Measurements from ENCODE around the gene COL4A2.
"Not testable (repeated sequence)": the region's sequence is repeated elsewhere in the genome, so short reads cannot be mapped to it uniquely, and the experiment has no call there.

The COL4A2 gene

GRCh38 chr13:110321573-110321972 lies 14.5 kb downstream of the COL4A2 start:
- DNase-seq (ENCODE audit: low read depth in 1 of 2, low spot score in 1 of 2), result not testable (repeated sequence)

DNA sequence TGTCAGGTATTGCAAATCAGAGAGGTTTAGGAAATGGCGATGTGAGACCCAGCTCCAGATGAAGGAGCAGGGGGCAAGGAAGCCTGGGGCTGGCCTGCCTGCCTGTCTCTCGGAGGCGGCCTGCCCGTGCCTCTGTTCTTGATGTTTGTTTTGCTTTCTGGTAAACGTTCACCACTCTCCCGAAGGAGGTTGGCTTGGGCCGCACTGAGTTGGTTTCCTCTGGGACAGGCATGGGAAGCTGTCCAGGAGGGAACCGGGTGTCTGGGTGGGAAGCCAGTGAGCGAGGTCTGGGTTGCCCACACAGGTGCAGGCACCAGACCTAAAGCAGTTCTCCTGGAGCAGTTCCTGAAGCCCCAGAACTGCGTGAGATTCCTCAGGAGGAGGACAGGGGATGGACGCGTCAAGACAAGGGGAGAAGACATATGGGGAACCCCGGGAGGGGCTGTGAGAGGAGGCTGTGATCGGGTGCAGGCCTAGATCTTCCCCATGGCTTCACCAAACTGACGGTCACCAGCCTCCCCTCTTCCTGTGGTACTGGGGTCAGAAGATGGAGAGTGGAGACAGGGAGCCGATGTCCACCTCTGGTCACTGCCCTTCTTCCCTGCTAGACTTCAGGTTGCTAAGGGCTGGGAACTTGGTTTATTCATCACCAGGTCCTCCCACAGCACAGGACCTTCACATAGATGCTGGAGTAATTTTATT lies 15.2 kb downstream of the COL4A2 start:
- DNase-seq (ENCODE audit: low read depth in 1 of 2, low spot score in 1 of 2), result no peak

- no peak for DNase-seq (ENCODE audit: low read depth in 1 of 2, low spot score in 1 of 2)
Observed at GRCh38 chr13:110322828-110323171, 15.7 kb downstream of the COL4A2 start.

DNA sequence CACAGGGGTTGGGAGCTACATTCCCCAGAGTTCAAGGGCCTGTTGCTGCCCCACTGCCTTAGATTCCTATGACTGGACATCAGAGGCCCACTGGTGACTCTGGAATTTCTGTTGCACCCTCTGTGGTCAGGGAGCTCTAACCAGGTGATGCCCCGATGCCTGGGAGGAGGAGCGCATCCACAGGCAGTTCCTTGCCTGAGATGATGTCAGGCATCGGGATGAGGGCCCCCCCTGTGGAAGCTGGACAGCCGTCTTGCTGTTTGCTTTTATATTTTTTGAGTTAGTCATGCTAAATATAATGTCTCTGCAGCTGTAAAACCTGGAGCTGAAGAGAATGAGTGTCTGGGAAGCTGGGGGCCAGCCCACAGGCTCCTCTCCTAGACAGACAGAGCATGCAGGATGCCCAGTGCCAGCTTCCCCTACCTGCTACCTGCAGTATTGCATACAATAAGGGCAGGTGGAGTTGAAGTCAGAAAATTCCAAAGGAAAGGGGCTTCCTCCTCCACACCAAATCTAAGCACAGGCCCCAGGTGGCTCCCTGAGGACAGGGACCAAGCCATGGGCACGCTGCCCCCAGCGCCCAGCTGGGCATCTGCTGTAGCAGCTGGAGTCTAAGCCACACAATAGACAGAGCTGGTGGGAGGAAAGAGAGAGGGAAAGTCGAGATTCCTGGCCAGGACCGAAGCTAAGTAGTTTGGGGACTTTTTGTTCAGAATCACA lies 16.2 kb downstream of the COL4A2 start:
- DNase-seq (ENCODE audit: low read depth in 1 of 2, low spot score in 1 of 2), result no peak

- DNase-seq (ENCODE audit: low read depth in 1 of 2, low spot score in 1 of 2), result no peak
Observed at GRCh38 chr13:110324026-110324749, 17.1 kb downstream of the COL4A2 start.

DNA sequence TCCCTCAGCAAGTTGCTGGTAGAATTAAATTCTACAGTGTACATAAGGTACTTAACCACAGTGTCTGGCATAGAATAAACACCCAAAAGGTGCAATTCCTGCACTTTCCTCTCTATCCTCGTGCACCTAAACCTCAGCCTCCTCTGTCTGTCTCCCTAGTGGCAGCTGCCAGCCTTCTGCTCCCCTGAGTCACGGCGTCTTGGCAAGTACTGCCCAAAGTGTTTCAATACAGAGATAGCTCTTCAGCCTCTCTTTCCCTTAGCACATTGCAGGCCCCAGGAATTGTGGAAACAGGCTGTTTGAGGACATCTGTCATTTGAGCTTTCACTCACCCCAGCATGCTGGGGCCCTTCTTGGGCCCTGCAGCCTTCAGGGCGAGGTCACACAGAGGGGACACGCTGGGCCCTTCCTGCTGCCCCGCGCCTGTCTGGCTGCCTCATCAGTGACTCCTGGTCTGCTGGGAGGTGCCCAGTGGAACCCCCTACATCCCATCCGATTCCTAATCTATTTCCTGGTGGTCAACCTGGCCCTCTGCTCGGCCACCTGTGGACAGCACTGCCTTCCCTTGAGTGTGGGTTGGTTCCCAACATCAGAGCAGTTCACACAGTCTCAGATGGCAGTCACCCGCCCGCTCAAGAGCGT lies 19.3 kb downstream of the COL4A2 start:
- DNase-seq (ENCODE audit: low read depth in 1 of 2, low spot score in 1 of 2), result no peak

DNA sequence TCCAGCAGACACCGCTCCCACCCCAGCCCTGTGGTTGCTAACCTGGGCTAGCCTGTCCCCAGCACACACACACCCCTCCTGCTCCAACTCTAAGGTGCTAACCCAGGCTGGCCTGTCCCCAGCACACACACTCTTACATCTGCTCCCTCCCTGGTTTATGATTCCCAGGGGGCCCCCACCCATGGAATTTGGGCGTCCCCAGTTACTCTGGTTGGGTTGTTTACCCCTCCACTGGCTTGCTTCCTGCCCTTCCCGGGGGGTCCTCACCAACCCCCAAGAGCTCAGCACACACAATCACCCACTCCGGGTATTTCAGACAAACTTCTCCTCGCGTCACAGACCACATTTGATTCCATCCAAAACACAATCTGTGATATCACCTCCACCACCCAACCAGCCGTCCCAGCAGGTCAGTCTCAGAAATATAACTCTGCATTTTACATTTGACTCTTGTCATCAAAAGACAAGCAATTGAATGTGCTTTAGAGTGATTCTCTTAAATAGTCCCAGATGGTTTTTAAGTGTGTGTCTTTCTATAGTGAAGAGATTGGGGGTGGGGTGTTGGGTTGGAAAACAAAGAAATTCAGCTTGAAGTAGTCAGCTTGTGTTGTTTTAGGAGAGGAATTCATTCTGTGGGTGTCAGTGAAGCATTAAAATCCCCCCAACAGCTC lies 20.1 kb downstream of the COL4A2 start:
- DNase-seq (ENCODE audit: low read depth in 1 of 2, low spot score in 1 of 2), result no peak

- DNase-seq (ENCODE audit: low read depth in 1 of 2, low spot score in 1 of 2), result no peak
Observed at GRCh38 chr13:110328573-110328972, 21.5 kb downstream of the COL4A2 start.

GRCh38 chr13:110329258-110329657 lies 22.2 kb downstream of the COL4A2 start:
- DNase-seq (ENCODE audit: low read depth in 1 of 2, low spot score in 1 of 2), result no peak

DNA sequence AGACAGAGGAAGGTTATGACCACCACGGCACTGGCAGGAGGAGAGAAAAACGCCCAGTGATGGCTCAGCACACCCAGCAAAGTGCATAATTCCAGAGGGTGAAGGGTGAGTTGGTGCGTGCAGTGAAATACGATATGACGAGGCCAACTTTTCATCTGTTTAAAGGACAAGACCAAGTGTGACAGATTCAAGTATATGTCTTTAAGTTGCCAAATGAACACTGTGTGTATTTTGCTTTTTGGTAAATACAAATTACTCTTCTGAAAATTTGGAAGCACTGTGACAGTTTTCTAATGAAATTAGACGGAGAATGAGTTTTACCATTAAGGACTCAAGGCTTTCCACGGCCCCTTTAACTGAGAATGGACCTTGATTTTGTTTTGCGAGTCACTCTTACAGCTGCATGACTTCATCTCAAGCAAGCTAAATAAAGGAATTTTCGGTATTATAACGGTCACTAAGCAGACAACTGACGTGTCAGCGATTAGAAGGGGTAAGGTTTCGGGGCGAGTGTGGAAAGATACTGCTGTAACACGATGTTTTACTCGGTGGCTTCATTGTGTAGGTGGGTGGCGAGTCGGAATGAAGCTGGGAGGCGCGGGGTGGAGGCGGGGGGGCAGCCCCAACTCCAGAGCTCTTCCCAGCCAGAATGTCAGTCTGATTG lies 22.8 kb downstream of the COL4A2 start:
- DNase-seq (ENCODE audit: low read depth in 1 of 2, low spot score in 1 of 2), result no peak

DNA sequence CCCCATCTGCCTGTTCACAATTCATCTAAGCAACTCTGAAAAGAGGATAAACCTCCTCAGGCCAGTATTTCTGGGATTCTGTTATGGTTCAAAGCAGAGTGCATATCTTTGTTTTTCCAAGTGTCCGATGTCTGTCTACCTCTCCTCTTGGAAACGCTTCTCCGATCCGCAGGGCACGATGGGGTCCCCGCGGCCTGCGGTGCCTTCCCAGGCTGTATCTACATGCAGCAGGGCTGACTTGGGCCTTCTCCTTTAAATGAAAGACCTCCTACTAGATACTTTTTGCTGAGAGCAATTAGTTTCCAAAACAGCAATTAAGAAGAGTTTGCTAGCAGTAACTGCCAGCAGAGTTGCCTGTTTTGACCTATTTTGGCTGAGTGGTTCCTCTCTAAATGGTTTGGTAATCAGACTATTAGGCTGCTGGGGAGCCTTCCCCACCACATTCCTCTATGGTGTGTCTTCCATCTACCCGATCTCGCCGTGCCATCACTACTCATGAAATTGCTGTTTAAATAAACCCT lies 23.5 kb downstream of the COL4A2 start:
- DNase-seq (ENCODE audit: low read depth in 1 of 2, low spot score in 1 of 2), result no peak

DNA sequence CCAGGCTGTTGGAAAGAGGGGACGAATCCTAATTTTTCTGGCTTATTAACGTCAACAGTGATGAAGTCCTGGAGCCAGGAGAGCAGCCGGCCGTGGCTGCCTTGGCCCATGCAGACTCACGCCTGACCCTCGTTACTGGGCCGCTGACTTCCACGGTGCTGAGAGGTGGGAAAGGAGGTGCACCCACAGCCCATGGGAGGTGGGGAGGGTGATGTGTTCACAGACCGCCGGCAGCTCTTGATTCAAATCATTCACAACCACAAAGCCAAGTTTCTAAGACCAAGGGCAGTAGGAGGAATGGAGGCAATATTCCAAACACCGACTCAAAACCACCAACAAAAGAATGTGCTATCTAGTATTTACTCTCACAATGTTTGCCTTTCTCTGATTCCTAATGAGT lies 24.3 kb downstream of the COL4A2 start:
- no peak for DNase-seq (ENCODE audit: low read depth in 1 of 2, low spot score in 1 of 2)

DNA sequence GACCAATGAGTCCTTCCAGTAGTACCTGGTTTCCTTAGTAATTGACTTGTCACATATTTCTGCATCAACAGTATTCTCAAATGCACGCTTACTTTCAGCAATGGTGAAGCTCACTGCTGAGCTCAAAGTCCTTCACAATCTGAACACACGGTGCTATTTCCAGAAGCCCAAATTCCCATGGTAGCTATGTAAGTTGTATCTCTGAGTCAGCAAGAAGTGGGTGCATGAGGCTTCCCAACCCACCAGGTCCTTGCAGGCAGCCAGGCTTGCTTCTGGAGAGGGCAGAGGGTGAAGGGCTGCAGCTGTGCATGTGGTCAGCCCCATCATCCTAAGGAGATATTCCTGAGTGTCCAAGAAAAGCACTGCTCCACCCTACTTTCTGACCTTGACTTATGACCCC lies 25.7 kb downstream of the COL4A2 start:
- DNase-seq (ENCODE audit: low read depth in 1 of 2, low spot score in 1 of 2), result no peak

DNA sequence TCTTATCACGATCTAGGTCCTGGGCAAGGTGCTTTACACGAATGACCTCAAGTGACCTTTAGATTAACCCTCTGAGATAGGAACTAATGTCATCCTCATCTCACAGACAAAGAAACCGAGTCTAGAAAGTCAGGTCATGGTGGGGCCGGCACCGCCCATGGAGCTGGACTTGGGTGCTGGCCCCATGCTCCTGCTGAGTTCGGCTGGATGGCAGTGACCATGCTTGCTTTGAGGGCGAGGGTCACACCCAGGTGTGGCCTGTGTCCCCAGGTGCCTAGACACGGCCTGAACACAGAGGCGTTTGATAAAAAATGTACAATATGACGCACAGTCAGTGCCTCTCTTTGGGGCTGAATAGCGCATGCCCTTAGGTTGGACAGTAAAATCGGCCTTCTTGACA lies 26.8 kb downstream of the COL4A2 start:
- DNase-seq (ENCODE audit: low read depth in 1 of 2, low spot score in 1 of 2), result no peak

DNA sequence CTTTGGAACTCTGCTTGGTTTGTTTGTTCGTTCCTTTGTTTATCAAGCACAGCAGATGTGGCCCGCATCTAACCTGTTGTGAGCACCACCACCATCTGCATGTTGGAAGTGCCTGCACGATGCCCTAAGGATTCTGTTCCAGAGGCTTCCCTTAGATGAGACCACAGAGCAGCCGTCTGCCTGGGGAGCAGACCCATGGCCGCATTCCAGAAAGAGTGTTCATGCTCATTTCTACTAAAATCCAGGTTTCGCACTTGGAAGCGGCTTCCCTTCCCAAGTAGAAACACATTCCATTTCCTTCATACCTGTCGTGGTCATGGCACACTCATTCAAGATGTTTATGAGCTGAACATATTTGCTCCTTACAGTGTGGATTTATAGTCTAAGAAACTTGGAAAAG lies 27.2 kb downstream of the COL4A2 start:
- no peak for DNase-seq (ENCODE audit: low read depth in 1 of 2, low spot score in 1 of 2)

GRCh38 chr13:110334841-110335490 lies 27.9 kb downstream of the COL4A2 start:
- DNase-seq (ENCODE audit: low read depth in 1 of 2, low spot score in 1 of 2), result no peak

- no peak for DNase-seq (ENCODE audit: low read depth in 1 of 2, low spot score in 1 of 2)
Observed at GRCh38 chr13:110336108-110336507, 29.0 kb downstream of the COL4A2 start.

GRCh38 chr13:110336681-110337080 lies 29.6 kb downstream of the COL4A2 start:
- no peak for DNase-seq (ENCODE audit: low read depth in 1 of 2, low spot score in 1 of 2)

DNA sequence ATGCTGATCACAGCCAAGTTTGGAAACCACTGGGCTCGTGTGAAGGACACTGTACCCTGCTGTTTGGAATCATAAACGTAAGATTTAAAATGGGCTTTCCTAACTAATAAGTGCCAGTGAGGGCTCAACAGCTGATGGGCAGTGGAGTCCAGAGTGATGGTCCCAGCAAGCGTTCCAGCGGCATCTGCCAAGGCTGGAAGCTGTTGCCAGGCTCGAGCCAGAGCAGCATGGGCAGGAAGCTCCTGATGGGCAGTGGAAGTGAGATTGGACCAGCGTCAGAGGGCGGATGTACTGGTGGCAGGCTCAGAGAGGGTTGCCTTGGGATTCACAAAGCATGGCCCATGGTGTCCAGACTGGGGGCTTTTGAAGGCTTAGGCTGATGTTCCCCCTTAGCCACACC lies 30.2 kb downstream of the COL4A2 start:
- no peak for DNase-seq (ENCODE audit: low read depth in 1 of 2, low spot score in 1 of 2)
